Anterior cingulate cortex (tissue), 58 donors: Measurements from ENCODE around the gene TTC7B.

Experiments
- DNase-seq, 58 donors: peaks; one replicate each; lab custom pipeline; 2025; lab: John Stamatoyannopoulos, UW

TTC7B gene

GRCh38 chr14:90572441-90573150, 243.6 kb downstream of the TTC7B start:
- no peak for DNase-seq

DNA sequence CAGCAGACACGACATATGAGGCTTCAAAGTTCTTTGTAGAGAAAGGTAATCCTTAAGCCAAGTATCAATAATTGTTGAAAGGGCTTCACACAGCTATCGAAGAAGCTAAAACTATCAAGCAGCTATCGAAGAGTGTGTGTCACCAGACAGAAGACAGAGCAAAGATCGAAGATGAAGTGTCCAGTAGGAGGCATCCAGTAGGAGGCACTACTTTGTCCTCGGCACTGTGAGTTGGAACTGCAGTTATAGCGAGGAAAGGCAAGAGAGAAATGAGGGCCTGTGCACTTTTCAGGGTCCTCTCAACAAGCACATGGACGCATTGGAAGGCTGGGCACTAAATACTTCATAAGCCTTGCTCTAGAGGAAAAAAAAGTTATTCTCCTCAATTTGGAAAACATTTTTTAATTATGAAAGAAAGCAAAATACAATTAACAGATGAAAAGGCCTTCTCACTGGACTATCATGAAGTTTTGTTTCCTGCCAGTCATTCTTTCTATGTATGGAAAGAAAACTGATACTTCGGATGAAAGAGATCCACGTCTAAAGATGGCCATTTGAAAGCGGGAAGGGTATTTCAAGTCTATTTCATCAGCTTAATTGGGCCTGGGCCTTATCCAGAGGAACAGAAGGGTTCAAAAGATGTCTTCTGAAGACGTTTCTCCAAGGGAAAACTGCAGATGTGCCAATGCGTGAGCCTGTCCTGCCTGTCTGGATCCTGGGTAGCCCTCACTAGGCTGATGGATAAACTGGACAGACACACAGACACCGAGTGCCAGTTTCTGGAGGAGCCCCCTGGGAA, 244.9 kb downstream of the TTC7B start:
- DNase-seq: no peak

- no peak for DNase-seq
Observed at GRCh38 chr14:90570461-90570860, 245.8 kb downstream of the TTC7B start.

GRCh38 chr14:90569606-90570387, 246.4 kb downstream of the TTC7B start:
- no peak for DNase-seq

- no peak for DNase-seq
Observed at GRCh38 chr14:90569201-90569600, 247.0 kb downstream of the TTC7B start.

DNA sequence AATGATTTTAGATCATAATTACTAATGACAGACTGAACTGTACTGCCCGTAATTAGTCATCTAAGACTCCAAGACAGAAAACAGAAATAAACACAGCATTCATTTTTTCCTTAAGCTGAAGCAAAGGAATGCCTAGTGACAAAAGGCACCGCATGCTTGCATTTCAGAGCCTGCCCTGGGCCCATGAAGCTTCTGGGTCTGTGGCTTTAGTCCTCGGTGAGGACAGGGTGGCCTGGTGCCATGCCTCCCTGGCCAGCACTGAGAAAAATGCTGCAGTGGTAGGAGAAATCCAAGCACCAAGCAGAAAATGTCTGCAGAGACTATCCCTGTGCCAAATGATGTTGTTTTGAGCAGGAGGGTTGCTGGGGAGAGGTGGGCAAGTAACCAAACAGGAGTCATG, 247.8 kb downstream of the TTC7B start:
- DNase-seq: peak in 45 of 58 donors; percentile 27 to 79 (median 49)

- DNase-seq: peak in 48 of 58 donors; percentile 27 to 78 (median 55)
Observed at GRCh38 chr14:90567991-90568390, 248.2 kb downstream of the TTC7B start.

- DNase-seq: peak in 42 of 58 donors; percentile 25 to 91 (median 69)
Observed at GRCh38 chr14:90567191-90567590, 249.0 kb downstream of the TTC7B start.

GRCh38 chr14:90566481-90566880, 249.7 kb downstream of the TTC7B start:
- DNase-seq: no peak

- no peak for DNase-seq
Observed at GRCh38 chr14:90564496-90564895, 251.7 kb downstream of the TTC7B start.

DNA sequence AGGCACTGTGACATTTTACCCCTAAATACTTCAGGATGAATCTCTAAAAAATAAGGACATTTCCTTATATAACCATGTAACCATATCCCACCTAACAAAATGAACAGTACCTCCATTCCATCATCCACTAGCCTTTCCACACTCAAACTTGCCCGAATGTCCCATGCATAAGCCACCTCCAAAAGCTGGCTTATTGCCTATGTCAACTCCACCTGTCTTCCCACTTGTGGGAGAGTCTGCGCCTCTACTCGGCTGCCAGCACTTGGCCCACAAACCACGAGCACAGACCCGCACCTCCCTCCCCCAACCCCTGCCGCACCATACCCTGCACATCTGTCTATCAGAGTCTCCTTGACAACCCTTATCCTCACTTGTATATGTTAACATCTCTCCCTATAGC, 253.6 kb downstream of the TTC7B start:
- no peak for DNase-seq

DNA sequence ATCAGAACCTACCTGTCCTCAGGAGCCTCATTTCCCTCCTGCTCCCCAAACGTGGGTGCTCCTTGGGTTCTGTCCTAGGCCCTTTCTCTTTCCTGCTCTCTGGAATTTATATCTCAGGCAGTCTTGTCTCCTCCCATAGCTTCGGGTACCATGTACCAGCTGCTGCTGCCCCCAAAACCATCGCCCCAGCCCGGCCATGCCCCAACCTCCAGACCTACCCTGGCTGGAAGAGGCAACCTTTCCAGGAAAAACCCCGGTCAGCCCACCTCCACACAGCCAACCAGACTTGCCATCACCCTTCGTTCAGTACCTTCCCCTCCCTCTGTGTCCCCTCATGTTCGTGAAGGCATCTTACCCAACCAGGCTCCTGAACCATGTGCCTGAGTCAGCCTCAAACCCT, 254.3 kb downstream of the TTC7B start:
- no peak for DNase-seq

- no peak for DNase-seq
Observed at GRCh38 chr14:90560991-90561390, 255.2 kb downstream of the TTC7B start.

DNA sequence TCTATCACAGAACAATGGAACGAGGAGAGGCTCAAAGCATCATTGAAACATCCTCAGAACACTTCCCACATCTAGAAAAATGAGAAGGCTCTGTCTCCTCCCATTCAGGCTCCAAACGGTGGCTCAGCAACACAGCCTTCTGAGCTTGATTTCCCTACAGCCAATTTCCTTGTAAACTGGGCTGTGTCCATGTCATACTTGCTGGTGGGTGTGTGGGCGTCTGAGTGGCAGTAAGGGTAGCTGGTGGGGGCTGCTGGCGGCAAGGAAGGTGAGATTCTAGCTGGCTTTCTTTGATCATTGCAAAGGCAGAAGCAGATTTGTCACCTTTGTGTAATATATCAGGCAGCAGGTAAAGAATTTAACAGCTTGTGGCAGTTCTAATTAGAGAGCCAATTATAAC, 255.7 kb downstream of the TTC7B start:
- DNase-seq: peak in 10 of 58 donors; percentile 13 to 55 (median 26)

GRCh38 chr14:90559811-90560492, 256.3 kb downstream of the TTC7B start:
- DNase-seq: no peak

- no peak for DNase-seq
Observed at GRCh38 chr14:90558983-90559590, 257.1 kb downstream of the TTC7B start.

DNA sequence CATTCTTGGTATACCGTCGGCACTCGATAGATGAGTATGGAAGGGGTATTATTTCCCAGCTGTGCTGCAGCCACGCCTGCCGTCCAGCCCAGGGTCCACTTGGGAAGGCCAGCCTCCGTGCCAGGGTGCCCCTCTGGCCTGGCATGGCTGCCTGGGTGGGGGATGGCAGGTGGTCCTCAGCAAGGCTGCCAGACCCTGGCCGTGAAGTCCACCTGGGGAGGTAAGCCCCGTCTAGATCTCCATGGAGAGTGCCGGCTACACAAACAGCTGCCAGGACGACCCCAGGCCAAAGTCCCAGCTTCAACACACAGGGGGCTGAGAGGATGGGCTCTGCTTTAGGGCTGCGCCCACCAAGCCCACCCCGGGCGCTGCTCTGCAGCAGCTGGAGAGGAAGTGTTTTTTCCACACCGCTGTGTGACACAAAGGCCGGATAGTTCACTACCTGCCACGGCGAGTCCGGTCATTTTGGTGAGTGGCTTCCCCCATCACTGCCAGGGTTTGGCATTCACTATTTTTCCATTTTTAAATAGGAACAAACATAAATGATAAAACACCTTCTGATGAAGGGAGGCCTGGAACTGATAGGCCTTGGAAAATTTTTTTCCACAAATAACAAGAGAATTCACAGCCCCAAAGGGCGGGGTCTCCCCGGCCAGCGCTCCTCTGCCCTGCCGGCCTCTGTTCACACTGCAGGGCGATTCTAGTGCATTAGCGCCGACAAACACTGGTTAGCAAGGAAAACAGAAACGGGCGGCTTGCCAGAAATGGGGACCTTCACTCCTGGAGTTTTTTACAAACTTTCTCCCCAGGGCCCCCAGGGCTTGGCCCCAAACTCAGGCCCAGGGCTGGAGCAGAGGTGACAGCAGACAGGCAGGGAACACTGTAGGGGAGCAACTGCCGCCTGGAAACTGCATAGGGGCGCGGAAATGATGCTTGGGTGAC, 257.9 kb downstream of the TTC7B start:
- DNase-seq: no peak

DNA sequence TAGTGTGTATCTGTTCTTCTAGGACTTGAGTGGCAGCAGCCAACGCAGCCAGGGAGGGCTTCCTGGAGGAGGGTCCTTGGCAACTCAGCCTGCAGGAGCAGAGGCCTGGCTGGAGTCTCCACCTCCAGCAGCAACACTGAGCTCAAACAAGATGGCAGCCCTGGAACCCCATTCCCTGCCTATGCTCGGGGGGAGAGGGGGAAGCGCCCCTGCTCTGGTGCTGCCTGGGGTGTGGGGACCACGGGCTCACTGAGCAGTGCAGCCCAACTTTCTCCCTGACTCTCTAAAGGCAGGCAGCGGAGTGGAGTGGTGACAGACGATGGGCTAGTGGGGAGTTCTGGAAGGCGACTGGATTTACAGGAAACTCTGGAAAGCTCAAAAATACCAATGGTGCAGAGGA, 258.7 kb downstream of the TTC7B start:
- no peak for DNase-seq
